Measurements from ENCODE around the gene FOXK1.
"Not testable (repeated sequence)": the region's sequence is repeated elsewhere in the genome, so short reads cannot be mapped to it uniquely, and the experiment has no call there.

Gene FOXK1

GRCh38 chr7:4667776-4668509 lies 14.2 kb upstream of the FOXK1 start:
- no peak for DNase-seq

GRCh38 chr7:4668510-4668847 lies 13.6 kb upstream of the FOXK1 start:
- no peak for DNase-seq

DNA sequence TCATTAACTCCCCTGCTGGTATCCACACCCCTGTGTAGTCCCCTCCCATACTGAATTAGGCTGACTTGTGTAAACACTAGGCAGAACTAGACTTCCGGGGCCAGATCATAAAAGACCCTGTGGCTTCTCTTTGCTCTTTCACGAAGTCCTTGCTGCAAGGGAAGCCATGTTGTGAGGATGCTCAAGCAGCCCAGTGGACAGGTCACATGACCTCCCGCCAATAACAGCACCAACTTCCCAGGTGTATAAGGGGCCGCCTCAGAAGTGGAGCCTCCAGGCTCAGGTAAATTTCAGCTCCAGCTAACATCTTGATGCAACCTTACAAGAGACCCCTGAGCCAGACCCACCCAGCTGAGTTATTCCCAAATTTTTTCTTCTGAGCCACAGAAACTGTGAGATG lies 11.3 kb upstream of the FOXK1 start:
- no peak for DNase-seq

DNA sequence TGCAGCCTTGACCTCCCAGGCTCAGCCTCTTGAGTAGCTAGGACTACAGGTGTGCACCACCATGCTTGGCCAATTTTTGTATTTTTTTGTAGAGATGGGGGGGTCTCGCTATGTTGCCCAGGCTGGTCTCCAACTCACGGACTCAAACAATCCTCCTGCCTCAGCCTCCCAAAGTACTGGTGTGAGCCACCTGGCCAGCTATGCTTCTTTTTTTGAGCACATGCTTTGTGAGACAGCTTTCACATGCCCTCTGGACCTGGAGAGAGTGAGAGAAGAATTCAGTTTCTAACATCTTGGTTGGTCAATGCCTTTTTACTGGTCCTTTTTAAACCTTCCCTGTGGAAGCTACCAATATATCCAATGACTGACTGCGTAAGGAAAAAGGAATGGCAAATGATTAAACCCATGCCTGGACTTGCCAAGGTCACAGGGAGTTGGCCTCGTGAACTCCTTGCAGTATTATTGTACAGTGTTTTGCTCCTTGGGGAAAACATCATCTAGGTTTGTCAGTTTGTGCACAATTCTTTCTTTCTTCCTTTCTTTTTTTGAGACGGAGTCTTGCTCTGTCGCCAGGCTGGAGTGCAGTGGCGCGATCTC lies 6.2 kb upstream of the FOXK1 start:
- DNase-seq, result no peak

DNA sequence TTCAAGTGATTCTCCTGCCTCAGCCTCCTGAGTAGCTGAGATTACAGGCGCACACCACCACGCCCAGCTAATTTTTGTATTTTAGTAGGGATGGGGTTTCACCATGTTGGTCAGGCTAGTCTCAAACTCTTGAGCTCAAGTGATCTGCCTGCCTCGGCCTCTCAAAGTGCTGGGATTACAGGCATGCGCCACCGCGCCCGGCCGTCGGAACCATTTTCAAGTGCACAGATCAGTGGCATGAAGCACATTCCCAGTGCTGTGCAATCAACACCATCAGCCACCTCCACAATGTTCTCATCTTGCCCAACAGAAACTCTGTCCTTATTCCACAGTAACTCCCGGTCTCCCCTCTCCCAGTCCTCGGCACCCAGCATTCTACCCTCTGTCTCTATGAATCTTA lies 4.6 kb upstream of the FOXK1 start:
- not testable (repeated sequence) for DNase-seq

GRCh38 chr7:4681218-4681851 lies 760 bp upstream of the FOXK1 start:
- no peak for DNase-seq

DNA sequence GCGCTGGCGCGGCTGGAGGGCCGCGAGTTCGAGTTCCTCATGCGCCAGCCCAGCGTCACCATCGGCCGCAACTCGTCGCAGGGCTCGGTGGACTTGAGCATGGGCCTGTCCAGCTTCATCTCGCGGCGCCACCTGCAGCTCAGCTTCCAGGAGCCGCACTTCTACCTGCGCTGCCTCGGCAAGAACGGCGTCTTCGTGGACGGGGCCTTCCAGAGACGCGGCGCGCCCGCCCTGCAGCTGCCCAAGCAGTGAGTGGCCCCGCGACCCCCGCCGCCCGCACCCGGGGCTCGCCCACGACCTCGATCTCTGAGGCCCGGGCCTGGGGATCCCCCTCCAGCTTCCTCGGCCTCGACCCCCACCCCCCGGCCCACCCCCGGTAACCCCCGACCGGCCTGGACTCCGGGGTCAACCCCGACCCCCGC lies 537 bp downstream of the FOXK1 start:
- DNase-seq, result peak; percentile 23

GRCh38 chr7:4683043-4683883 lies 1.2 kb downstream of the FOXK1 start:
- DNase-seq, result no peak

- DNase-seq, result no peak
These were observed 1.9 kb downstream of the FOXK1 start for GRCh38 chr7:4683884-4684565.

DNA sequence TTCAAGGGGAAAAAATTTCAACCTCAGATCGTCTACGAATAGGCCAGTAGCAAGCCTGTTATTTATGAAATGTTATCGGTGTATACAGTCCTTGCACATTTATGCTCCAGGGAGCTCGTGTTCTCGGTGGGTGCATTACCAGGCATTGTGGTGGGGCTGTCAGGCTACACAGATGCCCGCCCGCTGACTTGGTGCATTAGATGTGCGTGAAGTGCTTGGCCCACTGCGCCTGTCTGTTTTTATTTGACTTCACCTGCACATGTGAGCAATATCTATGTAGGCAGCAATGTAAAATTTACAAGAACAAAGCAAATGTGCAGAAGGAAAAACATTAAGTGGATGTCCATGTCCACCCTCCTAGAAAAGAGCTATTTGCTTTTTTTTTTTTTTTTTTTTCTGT lies 2.8 kb downstream of the FOXK1 start:
- no peak for DNase-seq

DNA sequence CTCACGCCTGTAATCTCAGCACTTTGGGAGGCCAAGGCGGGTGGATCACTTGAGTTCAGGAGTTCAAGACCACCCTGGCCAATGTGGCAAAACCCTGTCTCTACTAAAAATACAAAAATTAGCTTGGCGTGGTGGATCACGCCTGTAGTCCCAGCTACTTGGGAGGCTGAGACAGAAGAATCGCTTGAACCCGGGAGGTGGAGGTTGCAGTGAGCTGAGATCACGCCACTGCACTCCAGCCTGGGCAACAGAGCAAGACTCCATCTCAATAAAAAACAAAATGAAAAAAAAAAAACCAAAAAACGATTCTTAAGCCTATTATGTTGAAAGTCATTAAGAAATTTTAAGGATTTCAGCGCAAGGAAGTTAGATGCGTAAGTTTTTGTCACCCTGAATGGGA lies 3.6 kb downstream of the FOXK1 start:
- DNase-seq, result not testable (repeated sequence)

- no peak for DNase-seq
These were observed 5.9 kb downstream of the FOXK1 start for GRCh38 chr7:4687956-4688355.

GRCh38 chr7:4689151-4689550 lies 7.1 kb downstream of the FOXK1 start:
- DNase-seq, result no peak

DNA sequence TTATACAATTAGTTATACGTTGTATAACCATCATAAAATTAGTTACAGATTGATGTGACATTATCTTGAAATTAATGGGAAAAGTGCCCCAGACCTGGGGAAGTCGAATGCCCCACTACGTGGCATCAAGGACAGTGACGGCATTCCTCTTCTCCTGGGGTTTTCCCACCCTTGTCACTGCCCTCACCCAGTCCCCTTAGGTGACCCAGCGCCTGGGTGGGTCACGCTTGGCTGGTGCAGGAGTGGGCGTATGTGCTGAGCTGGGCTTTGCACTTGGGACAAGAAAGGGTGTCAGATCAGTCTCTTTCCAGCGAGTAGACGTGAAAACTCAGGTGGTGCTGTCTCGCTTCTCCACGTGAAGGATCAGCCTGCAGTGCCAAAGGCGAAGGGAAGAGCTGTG lies 7.6 kb downstream of the FOXK1 start:
- DNase-seq, result no peak

DNA sequence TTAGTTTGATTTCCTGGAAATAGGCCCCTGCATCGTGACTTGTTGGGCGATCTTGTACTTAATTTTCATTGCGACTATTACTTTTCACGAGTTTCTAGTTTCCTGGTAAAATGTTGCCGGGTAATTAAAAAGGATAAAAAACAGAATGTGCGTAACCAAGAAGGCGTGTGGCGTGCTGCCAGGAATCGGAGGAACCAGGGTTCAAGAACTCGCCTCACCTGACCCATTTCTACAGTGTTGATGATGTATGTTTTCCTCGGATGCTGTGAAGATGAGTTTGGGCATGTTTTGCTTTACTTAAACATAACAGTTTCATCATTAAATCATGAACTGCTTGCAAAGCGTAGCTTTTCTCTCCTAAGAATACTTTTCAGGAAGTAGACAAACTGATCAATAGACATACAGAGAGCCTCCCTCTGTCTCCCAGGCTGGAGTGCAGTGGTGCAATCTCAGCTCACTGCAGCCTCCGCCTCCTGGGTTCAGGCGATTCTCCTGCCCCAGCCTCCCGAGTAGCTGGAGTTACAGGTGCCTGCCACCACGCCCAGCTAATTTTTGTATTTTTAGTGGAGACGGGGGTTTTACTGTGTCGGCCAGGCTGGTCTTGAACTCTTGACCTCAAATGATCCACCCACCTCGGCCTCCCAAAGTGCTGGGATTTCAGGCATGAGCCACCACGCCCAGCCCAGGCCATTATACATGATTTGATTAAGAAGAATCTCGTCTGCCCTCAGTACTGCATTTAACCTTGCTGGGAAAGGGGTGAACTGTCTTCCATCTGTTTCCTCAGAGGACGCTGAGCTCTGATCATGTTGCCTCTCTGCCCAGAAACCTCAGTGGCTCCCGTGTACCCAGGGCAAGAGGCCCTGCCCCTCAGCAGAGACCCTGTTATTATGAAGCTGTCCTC lies 9.1 kb downstream of the FOXK1 start:
- DNase-seq, result no peak

DNA sequence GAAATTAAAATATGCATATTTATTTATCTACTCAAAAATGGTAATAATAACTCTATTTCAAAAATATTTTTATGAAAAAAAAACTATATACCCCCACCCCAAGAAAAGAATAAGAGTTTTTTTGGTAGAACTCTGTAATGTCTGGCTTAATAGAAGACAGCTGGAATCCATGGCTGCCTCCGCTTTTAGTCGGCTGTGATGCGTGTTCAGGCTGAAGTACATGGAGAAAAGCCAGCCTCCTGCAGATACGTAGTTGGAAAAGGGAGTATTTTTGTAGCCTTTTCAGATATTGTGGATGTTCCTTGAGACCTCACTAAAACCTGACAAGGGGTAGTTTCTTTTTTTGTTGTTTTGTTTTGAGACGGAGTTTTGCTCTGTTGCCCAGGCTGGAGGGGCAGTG lies 10.0 kb downstream of the FOXK1 start:
- no peak for DNase-seq

GRCh38 chr7:4692622-4693021 lies 10.5 kb downstream of the FOXK1 start:
- DNase-seq, result not testable (repeated sequence)

- DNase-seq, result no peak
These were observed 11.1 kb downstream of the FOXK1 start for GRCh38 chr7:4693152-4693551.

DNA sequence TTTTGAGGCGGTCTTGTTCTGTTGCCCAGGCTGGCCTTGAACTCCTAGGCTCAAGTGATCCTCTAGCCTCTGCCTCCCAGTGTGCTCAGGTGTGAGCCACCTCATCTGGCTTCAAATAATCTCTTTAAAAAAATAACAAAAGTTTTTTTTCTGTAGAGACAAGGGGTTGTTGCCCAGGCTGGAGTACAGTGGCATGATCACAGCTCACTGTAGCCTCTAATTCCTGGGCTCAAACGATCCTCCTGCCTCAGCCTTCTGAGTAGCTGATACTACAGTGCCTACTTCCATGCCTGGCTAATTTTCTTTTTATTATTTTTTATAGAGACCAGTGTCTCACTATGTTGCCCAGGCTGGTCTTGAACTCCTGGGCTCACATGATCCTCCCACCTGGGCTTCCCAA lies 11.7 kb downstream of the FOXK1 start:
- no peak for DNase-seq

- no peak for DNase-seq
These were observed 12.2 kb downstream of the FOXK1 start for GRCh38 chr7:4694305-4694704.

- DNase-seq, result no peak
These were observed 16.7 kb downstream of the FOXK1 start for GRCh38 chr7:4698707-4699275.

- DNase-seq, result no peak
These were observed 17.7 kb downstream of the FOXK1 start for GRCh38 chr7:4699841-4700240.
